Measurements from ENCODE around the gene ITPKB. TPM values are rescaled to one million over a fixed set of nuclear protein-coding genes. Genes with fewer than 3 reads are reported as not detected.
"Not testable (repeated sequence)": the region's sequence is repeated elsewhere in the genome, so short reads cannot be mapped to it uniquely, and the experiment has no call there.

ITPKB gene
- total and polyA plus RNA-seq, 7 donors: 1.4 to 80.9 (median 52.4) TPM

GRCh38 chr1:226600254-226600653 is 138.8 kb downstream of the ITPKB start:
- 86 to 90% methylated on average over 4 of the region's 4 CpGs for WGBS, 2 donors
- no peak for TF ChIP-seq POLR2AphosphoS5 (IDR thresholded peaks at IDR 0.05)
- TF ChIP-seq CTCF (IDR thresholded peaks at IDR 0.05): no peak
- no peak for TF ChIP-seq POLR2A (IDR thresholded peaks at IDR 0.05)
- intact Hi-C loops (cut with DNase I): loop anchor here (10.0 kb wide), 1 partner anchor 175 kb away; no protein-coding TSS in a partner anchor

GRCh38 chr1:226599636-226600238 is 139.3 kb downstream of the ITPKB start:
- intact Hi-C loops (cut with DNase I): loop anchor here (10.0 kb wide), 1 partner anchor 175 kb away; no protein-coding TSS in a partner anchor
- Histone ChIP-seq H3K9me3 (no peaks in the 10 kb centered on the region), H3K36me3 (peaks cover 0 to 8% (median 0%) of the 10 kb centered on the region in 4 donors), H3K4me3 (no peak overlapping the region), H3K27me3 (no peaks in the 10 kb centered on the region), H3K27ac (no peak overlapping the region), H3K4me1 (peaks cover 0 to 33% (median 29%) of the 10 kb centered on the region in 4 donors)
- peak; percentile 17 for DNase-seq
- no peak for TF ChIP-seq POLR2A (IDR thresholded peaks at IDR 0.05)
- no peak for TF ChIP-seq EP300 (IDR thresholded peaks at IDR 0.05)
- no peak for TF ChIP-seq CTCF (IDR thresholded peaks at IDR 0.05)
- no peak for TF ChIP-seq POLR2AphosphoS5 (IDR thresholded peaks at IDR 0.05)

More at GRCh38 chr1:226600254-226600653, 138.8 kb downstream of the ITPKB start:
- H3K36me3 ChIP-seq: peaks cover 0 to 8% (median 0%) of the 10 kb centered on the region in 4 donors
- H3K27me3 ChIP-seq: no peaks in the 10 kb centered on the region
- H3K27ac ChIP-seq: no peak overlapping the region
- H3K4me3 ChIP-seq: no peak overlapping the region
- no peaks in the 10 kb centered on the region for H3K9me3 ChIP-seq
- H3K4me1 ChIP-seq: peaks cover 0 to 38% (median 35%) of the 10 kb centered on the region in 4 donors
- peak; percentile 46 for DNase-seq

- H3K36me3 ChIP-seq; intact Hi-C loops (cut with DNase I); H3K4me3 ChIP-seq; H3K27me3 ChIP-seq; H3K9me3 ChIP-seq; H3K27ac ChIP-seq: not testable (repeated sequence)
- peak; percentile 2 for DNase-seq
- 92 to 93% methylated on average over 3 of the region's 3 CpGs for WGBS, 2 donors
- peaks cover 0 to 25% (median 22%) of the 10 kb centered on the region in 4 donors for H3K4me1 ChIP-seq
Observed at GRCh38 chr1:226598955-226599354, 140.1 kb downstream of the ITPKB start.

- 88 to 96% methylated on average over 2 of the region's 2 CpGs for WGBS, 2 donors
- Histone ChIP-seq H3K4me1 (peaks cover 0 to 20% (median 17%) of the 10 kb centered on the region in 4 donors), H3K36me3 (peaks cover 0 to 8% (median 0%) of the 10 kb centered on the region in 4 donors), H3K27me3 (no peaks in the 10 kb centered on the region), H3K4me3 (no peak overlapping the region), H3K27ac (no peak overlapping the region), H3K9me3 (no peaks in the 10 kb centered on the region)
- intact Hi-C loops (cut with DNase I): no loop called here
- peak; percentile 37 for DNase-seq
- TF ChIP-seq POLR2A (IDR thresholded peaks at IDR 0.05): no peak
- no peak for TF ChIP-seq POLR2AphosphoS5 (IDR thresholded peaks at IDR 0.05)
- TF ChIP-seq EP300 (IDR thresholded peaks at IDR 0.05): no peak
Observed at GRCh38 chr1:226598455-226598849, 140.6 kb downstream of the ITPKB start.

GRCh38 chr1:226597616-226598454 is 141.2 kb downstream of the ITPKB start:
- peak; percentile 47 for DNase-seq
- TF ChIP-seq EP300 (IDR thresholded peaks at IDR 0.05) (no peak), POLR2A (IDR thresholded peaks at IDR 0.05) (no peak), POLR2AphosphoS5 (IDR thresholded peaks at IDR 0.05) (no peak), CTCF (IDR thresholded peaks at IDR 0.05) (no peak)
- Histone ChIP-seq H3K9me3 (no peaks in the 10 kb centered on the region), H3K36me3 (peaks cover 0 to 8% (median 0%) of the 10 kb centered on the region in 4 donors), H3K27me3 (no peaks in the 10 kb centered on the region), H3K4me1 (peaks cover 0 to 14% (median 12%) of the 10 kb centered on the region in 4 donors), H3K27ac (no peak overlapping the region), H3K4me3 (no peak overlapping the region)
- WGBS, 2 donors: 83 to 92% methylated on average over 5 of the region's 5 CpGs
- intact Hi-C loops (cut with DNase I): no loop called here
